Measurements from ENCODE around the gene TTLL11. TPM values are rescaled to one million over a fixed set of nuclear protein-coding genes. Genes with fewer than 3 reads are reported as not detected.

Gene TTLL11
- total and polyA plus RNA-seq, 2 of the 8 experiments (the other 6 are each of a cell fraction or from before 2014, with no cell fraction given): 0.56 to 0.80 TPM

GRCh38 chr9:121966706-121967105 is 126.4 kb downstream of the TTLL11 start:
- CTCF ChIA-PET (ENCODE audit: partially characterized antibody): interaction anchor here (1.1 kb wide), 1 partner anchor 141 kb away, joined by 3 read pairs; no protein-coding TSS in a partner anchor
- H2AK5ac ChIP-seq (ENCODE audit: low read depth, low read length): no peak overlapping the region
- H3K4me3 ChIP-seq (ENCODE audit: extremely low read depth in 1 of 4, insufficient read depth in 2 of 4, low read depth in 3 of 4, low read length in 4 of 4): no peak overlapping the region

More at GRCh38 chr9:121966706-121967105, 126.4 kb downstream of the TTLL11 start:
- Histone ChIP-seq H3K18ac (ENCODE audit: extremely low read depth, low read length) (no peak overlapping the region), H3K23me2 (ENCODE audit: low read depth, low read length) (no peaks in the 10 kb centered on the region), H2BK12ac (ENCODE audit: low read depth, low read length) (no peak overlapping the region), H3K56ac (replicated peaks; ENCODE audit: insufficient read length, low read depth, low read length) (no peak overlapping the region), H3K4me2 (ENCODE audit: insufficient read depth in 1 of 2, low read depth in 2 of 2, low read length in 2 of 2) (no peak overlapping the region), H2BK120ac (replicated peaks; ENCODE audit: low read depth, low read length) (no peak overlapping the region), H4K8ac (ENCODE audit: extremely low read depth, insufficient read depth, low read length) (no peak overlapping the region), H3K27me3 (replicated peaks in 1 of 4; ENCODE audit: control insufficient read depth in 3 of 4, extremely low read depth in 1 of 4, insufficient read depth in 3 of 4, low read length in 3 of 4) (no peaks in the 10 kb centered on the region), H3K23ac (ENCODE audit: insufficient read length) (no peak overlapping the region), H4K91ac (replicated peaks; ENCODE audit: insufficient read length, low read length) (no peak overlapping the region), H3K36me3 (ENCODE audit: control insufficient read depth in 2 of 4, insufficient read depth in 4 of 4, low read length in 3 of 4) (no peaks in the 10 kb centered on the region), H3K79me2 (ENCODE audit: control insufficient read depth in 1 of 2, insufficient read depth in 2 of 2, low read length in 2 of 2) (no peaks in the 10 kb centered on the region), H3K14ac (ENCODE audit: insufficient read length) (no peak overlapping the region), H3K4me1 (replicated peaks in 1 of 4; ENCODE audit: control insufficient read depth in 3 of 4, insufficient read depth in 4 of 4, low read length in 3 of 4) (no peaks in the 10 kb centered on the region), H3K9ac (replicated peaks in 1 of 4; ENCODE audit: extremely low read depth in 1 of 4, low read depth in 3 of 4, low read length in 3 of 4) (no peak overlapping the region), H2BK15ac (ENCODE audit: low read length) (no peak overlapping the region), H3K4ac (replicated peaks; ENCODE audit: insufficient read length, low read depth, low read length) (no peak overlapping the region), H2BK20ac (ENCODE audit: low read length) (no peak overlapping the region), H3K27ac (ENCODE audit: low read depth, low read length) (no peak overlapping the region), H3K9me3 (ENCODE audit: insufficient read depth in 2 of 2, low read depth in 1 of 2, low read length in 1 of 2) (no peaks in the 10 kb centered on the region), H2AFZ (ENCODE audit: low read length) (no peak overlapping the region), H3K79me1 (ENCODE audit: low read depth, low read length) (no peaks in the 10 kb centered on the region), H4K5ac (ENCODE audit: insufficient read length, low read depth, low read length) (no peak overlapping the region), H4K20me1 (replicated peaks in 1 of 2; ENCODE audit: control insufficient read depth in 1 of 2, insufficient read depth in 2 of 2, low read length in 2 of 2) (no peaks in the 10 kb centered on the region), H2BK5ac (ENCODE audit: low read depth, low read length) (no peak overlapping the region)
- POLR2A ChIA-PET (ENCODE audit: partially characterized antibody): no interaction called here
- TF ChIP-seq POLR2AphosphoS5 (IDR thresholded peaks at IDR 0.05; ENCODE audit: low read depth, low read length) (no peak), SRF (IDR thresholded peaks at IDR 0.05; ENCODE audit: low read depth, low read length) (no peak), KDM1A (IDR thresholded peaks at IDR 0.05; ENCODE audit: borderline replicate concordance, low read length) (no peak), POLR2A (IDR thresholded peaks at IDR 0.05; ENCODE audit: control extremely low read depth in 1 of 2, low read depth in 2 of 2, low read length in 2 of 2) (no peak), PHF8 (conservative IDR thresholded peaks at IDR 0.05; ENCODE audit: low read depth, low read length) (no peak), ASH2L (IDR thresholded peaks at IDR 0.05; ENCODE audit: low read length) (no peak), CBX5 (IDR thresholded peaks at IDR 0.05; ENCODE audit: low read depth, low read length) (no peak), RBBP5 (IDR thresholded peaks at IDR 0.05; ENCODE audit: borderline replicate concordance, low read depth, low read length) (no peak), BCL11A (IDR thresholded peaks at IDR 0.05; ENCODE audit: low read depth in 2 of 2, low read length in 2 of 2) (no peak), JUN (IDR thresholded peaks at IDR 0.05; ENCODE audit: low read depth, low read length) (no peak), BRCA1 (IDR thresholded peaks at IDR 0.05; ENCODE audit: low read depth, low read length) (no peak), CREB1 (IDR thresholded peaks at IDR 0.05) (no peak)
- TF ChIP-seq, protein P1, sequence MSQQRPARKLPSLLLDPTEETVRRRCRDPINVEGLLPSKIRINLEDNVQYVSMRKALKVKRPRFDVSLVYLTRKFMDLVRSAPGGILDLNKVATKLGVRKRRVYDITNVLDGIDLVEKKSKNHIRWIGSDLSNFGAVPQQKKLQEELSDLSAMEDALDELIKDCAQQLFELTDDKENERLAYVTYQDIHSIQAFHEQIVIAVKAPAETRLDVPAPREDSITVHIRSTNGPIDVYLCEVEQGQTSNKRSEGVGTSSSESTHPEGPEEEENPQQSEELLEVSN (IDR thresholded peaks at IDR 0.05): no peak
- WGBS, 2 experiments (ENCODE audit: extremely low coverage in 1 of 2, insufficient coverage in 1 of 2, insufficient read length in 1 of 2, insufficient replicate concordance in 2 of 2, low coverage in 1 of 2, low lambda C conversion rate in 2 of 2, missing lambda C conversion rate in 1 of 2): 78% methylated on average over 1 of the region's 1 CpG; no CpG with 5 or more reads in 1 of the 2 experiments
- no peak for FAIRE-seq
- DNase-seq (ENCODE audit: low read depth in 1 of 2, low spot score in 2 of 2): no peak

Data from H1 (cell line).